GM19025 (cell line): ENCODE measurements around the gene JAZF1.
A peak's percentile ranks its signal among the peaks of the same experiment; 100 is the strongest.
"Not testable (repeated sequence)": the region's sequence is repeated elsewhere in the genome, so short reads cannot be mapped to it uniquely, and the experiment has no call there.

Experiments used
- ATAC-seq: cut with Tn5 transposase; IDR thresholded peaks from one replicate; pipeline ENCODE4 v1.9.1; 2021; ENCODE audit warnings: mild to moderate bottlenecking, low read depth, moderate library complexity; ENCODE audit not compliant: unreplicated experiment

JAZF1 gene

GRCh38 chr7:27928001-27928400 lies 252.6 kb downstream of the JAZF1 start:
- ATAC-seq, result no peak

DNA sequence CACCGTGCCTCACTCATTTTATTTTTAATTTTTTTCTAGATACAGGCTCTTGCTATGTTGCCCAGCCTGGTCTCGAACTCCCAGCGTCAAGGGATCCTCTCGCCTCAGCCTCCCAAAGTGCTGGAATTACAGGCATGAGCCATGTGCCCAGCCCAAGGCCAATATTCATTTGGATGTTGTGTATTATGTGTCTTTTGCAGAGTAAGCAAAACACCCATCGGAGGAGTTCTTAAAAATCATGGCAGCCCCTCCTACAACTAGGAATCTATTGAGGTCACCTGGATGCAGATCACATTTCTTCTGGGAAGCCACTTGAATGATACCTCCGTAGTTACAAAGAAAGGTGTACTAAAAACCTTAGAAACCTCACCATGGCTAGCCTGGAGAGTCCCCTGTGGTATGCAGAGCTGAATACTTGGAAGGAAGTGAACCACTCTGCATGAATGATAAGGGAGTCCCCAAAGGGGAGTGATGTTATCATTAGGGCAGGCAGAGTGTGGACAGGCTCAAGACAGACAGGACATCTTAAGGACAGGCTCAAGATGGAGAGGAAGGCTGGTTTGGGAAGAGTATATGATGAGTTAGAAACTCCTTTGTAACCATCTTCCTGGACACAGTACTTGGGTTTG lies 254.9 kb downstream of the JAZF1 start:
- peak; percentile 58 for ATAC-seq

GRCh38 chr7:27923642-27923980 lies 257.0 kb downstream of the JAZF1 start:
- no peak for ATAC-seq

DNA sequence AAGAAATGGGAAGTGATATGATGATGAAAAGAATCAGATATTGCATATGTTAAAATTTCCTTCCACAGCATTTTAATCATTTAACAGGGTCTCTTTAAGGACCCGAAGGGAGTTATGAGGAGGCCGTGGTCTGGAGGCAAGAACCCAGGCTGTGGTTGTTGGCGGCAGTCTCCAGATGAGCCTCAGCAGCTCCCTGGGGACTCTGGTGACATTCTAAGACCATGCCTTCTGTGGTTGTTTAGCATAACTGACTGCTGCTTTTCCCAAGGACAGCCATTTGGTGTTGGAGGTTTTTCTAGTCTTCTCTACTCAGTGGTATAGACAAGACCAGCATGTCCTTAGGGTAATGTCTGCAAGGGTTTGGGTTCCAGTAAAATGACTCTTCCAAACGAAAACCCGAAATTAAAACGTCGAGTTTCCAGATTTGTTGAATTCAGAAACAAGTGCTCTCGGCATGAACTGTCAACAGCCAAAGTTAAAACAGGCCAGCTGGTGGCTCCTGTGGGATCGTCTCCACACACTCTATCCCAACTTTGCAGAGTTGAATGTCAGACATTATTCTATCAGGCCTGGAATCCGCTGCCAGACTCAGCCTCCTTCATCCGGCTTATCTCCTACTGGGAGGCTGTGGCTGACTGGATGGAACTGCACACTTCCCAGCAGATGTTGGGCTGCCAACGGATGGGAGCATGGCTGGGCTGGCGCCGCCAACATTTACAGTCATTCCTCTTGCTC lies 257.5 kb downstream of the JAZF1 start:
- ATAC-seq, result no peak

DNA sequence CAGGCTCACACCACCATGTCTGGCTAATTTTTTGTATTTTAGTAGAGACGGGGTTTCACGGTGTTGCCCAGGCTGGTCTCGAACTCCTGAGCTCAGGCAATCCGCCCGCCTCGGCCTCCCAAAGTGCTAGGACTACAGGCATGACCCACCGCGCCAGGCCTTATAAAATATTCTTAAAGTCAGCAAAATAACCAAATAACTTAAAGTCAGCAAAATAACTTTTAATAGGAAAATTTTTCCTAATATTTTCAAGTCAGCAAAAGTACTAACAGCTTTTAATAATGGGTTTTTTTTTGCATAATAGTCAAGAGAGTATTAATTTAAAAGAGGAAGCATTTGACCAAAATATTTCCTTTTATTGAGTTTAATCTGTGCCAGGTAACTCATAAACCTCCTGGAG lies 258.2 kb downstream of the JAZF1 start:
- not testable (repeated sequence) for ATAC-seq

GRCh38 chr7:27921081-27921836 lies 259.3 kb downstream of the JAZF1 start:
- ATAC-seq, result no peak

GRCh38 chr7:27920281-27920946 lies 260.2 kb downstream of the JAZF1 start:
- ATAC-seq, result no peak

DNA sequence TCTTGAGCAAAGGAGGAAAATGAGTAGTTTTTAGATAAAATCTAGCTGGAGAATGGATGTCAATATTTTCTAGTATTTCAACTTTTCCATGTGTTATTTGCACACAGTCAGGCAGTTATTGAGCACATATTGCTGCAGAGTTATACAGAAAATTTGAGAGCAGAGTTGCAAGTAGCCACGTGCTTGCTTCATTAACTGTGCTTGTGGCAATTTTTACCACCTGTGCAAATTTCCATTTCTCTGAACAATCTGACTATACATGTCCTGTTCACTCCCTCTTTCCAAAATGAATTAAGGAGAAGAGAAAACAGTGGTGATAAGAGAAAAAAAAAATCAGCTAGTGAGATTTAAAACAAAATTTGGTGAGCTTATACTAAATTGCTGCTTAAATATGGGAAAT lies 262.1 kb downstream of the JAZF1 start:
- no peak for ATAC-seq

- ATAC-seq, result no peak
Observed at GRCh38 chr7:27917774-27918314, 262.8 kb downstream of the JAZF1 start.

- ATAC-seq, result no peak
Observed at GRCh38 chr7:27917119-27917518, 263.5 kb downstream of the JAZF1 start.

GRCh38 chr7:27916372-27916771 lies 264.2 kb downstream of the JAZF1 start:
- no peak for ATAC-seq

DNA sequence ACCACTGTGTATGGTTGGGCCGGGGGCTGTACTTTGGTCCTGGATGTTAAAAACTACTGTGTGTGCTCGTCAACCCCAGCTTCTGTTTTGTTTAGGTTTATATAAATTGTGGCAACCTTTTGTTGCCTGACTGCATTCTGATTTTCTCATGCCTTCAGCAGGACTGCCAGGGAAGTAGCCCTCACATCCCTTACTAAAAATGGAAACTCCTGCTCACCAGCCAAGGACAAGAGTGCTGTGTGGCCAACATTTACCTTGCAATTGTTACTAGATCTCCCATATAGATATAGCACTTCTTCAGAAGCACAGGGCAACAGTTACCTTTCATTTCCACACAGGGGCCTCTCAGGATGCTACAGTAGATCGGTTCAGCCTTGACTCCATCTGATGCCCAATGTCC lies 266.2 kb downstream of the JAZF1 start:
- ATAC-seq, result no peak

DNA sequence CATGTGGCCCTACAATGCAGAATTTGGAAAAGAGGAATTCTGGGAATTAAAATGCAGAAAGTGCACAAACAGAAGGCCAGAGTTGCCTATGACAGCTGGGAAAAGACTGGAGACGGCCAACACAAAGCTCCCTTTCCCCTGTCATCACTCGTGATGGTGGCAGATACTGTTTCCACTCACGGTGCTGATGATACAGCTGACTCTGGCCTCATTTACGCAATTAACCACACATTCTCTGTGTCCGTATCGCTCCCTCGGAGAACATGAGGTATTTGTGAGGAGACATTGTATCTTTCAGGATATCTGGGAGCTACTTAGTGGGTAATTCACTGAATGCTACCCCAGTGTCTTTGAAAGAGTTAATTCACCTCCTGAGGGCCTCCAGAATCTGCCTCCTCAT lies 267.8 kb downstream of the JAZF1 start:
- ATAC-seq, result no peak

DNA sequence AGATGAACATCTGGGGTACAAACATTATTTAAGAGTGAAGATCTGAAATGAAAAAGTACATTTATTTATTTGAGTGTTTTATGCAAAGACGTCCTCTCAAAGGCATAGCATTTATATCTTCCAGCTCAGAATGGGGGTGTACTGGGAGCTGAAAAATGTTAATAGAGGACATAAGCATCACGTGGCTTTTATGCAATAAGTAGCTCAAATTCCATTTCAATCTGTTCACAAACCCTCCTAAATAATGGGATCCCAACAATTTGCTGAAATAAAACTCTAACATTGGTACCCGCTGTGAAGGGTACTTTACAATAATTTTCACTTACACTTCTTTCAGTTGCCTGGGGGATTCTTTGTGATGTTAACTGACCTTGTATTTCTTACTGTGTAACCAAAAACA lies 268.7 kb downstream of the JAZF1 start:
- ATAC-seq, result no peak

- no peak for ATAC-seq
Observed at GRCh38 chr7:27910326-27910725, 270.3 kb downstream of the JAZF1 start.

- ATAC-seq, result no peak
Observed at GRCh38 chr7:27908534-27909165, 271.9 kb downstream of the JAZF1 start.

- ATAC-seq, result no peak
Observed at GRCh38 chr7:27906385-27907091, 274.1 kb downstream of the JAZF1 start.

DNA sequence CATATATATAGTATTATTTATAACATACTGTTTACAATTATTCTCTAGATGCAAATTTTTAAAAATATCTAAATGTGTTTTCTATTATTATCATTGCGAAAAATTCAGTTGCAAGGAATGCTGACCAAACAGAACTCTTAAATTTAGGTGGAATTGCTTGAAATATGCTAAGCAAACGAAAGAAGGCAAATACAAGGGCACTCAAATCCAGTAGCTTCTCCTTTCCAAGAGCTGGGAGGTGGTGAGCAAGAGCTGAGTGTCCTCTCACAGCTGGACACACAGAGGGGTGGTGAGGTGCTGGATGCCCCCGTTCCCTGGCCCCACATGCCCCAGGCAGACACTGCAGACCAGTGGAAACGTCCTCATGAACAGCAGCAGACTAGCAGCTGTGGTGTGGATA lies 274.6 kb downstream of the JAZF1 start:
- ATAC-seq, result no peak

GRCh38 chr7:27901028-27901760 lies 279.4 kb downstream of the JAZF1 start:
- ATAC-seq, result peak; percentile 72
